Tibial nerve (tissue), 4 donors: ENCODE measurements around the gene SEMA3A. TPM values are rescaled to one million over a fixed set of nuclear protein-coding genes. Genes with fewer than 3 reads are reported as not detected.

Experiments
- DNase-seq, 2 donors: peaks; one replicate each; pipeline ENCODE4 v3.0.0-alpha.2; 2019; ENCODE audit warnings: low spot score in 2 of 2
- H3K27ac ChIP-seq, 4 donors: fragments of 200-600 bp; sonication (generic) in 3 of 4; one replicate each; pipeline ENCODE4 v1.5.1; 2017 to 2019; ENCODE audit warnings: mild to moderate bottlenecking in 1 of 4
- H3K27me3 ChIP-seq, 2 donors: fragments of 200-600 bp; sonication (generic) in 1 of 2; one replicate each; pipeline versions ENCODE4 v1.5.1 to v1.6.0; 2017 to 2019
- H3K36me3 ChIP-seq, 3 donors: fragments of 200-600 bp; sonication (generic); one replicate each; pipeline ENCODE4 v1.5.1; 2018 to 2019
- H3K4me1 ChIP-seq, 4 donors: fragments of 200-600 bp; sonication (generic) in 3 of 4; one replicate each; pipeline ENCODE4 v1.5.1; 2017 to 2019
- H3K4me3 ChIP-seq, 4 donors: fragments of 200-600 bp; sonication (generic) in 3 of 4; one replicate each; pipeline ENCODE4 v1.5.1; 2017 to 2019; ENCODE audit warnings: mild to moderate bottlenecking in 1 of 4, moderate library complexity in 1 of 4
- H3K9me3 ChIP-seq, 4 donors: fragments of 200-600 bp; sonication (generic) in 3 of 4; one replicate each; pipeline ENCODE4 v1.5.1; 2017 to 2019
- EP300 ChIP-seq, 2 donors: sonication (generic); formaldehyde crosslinking; IDR thresholded peaks; one replicate each; pipeline ENCODE4 v1.6.1; 2017; ENCODE audit warnings: antibody characterized with exemption in 2 of 2, mild to moderate bottlenecking in 1 of 2
- POLR2A ChIP-seq, 2 donors: fragments of 450-650 bp; IDR thresholded peaks; one replicate each; pipeline ENCODE4 v1.6.1; 2017; ENCODE audit warnings: antibody characterized with exemption in 2 of 2, mild to moderate bottlenecking in 2 of 2, moderate library complexity in 2 of 2
- WGBS, 2 donors: methylation state at CpG; one replicate each; pipeline ENCODE4 v1.1.5; 2018; 5-methylcytosine and 5-hydroxymethylcytosine counted together
- total RNA-seq, 4 donors: library from RNA; depleted of rRNA; stranded (reverse); fragments of >200 nt; gene quantifications; one replicate each; pipeline ENCODE4 v1.1.0, GENCODE V29; 2016
- TF ChIP-seq, protein P1 (sequence below), 5 experiments: fragments of 200-600 bp in 3 of 5; fragments of 450-650 bp in 2 of 5; sonication (generic) in 3 of 5; IDR thresholded peaks; one replicate each; pipeline ENCODE4 v1.5.1; 2016 to 2019; ENCODE audit warnings: antibody characterized with exemption in 5 of 5, mild to moderate bottlenecking in 3 of 5, moderate library complexity in 2 of 5

SEMA3A gene
- total RNA-seq, 4 donors from 2014 or later, result 2.9 to 9.3 (median 6.8) TPM

DNA sequence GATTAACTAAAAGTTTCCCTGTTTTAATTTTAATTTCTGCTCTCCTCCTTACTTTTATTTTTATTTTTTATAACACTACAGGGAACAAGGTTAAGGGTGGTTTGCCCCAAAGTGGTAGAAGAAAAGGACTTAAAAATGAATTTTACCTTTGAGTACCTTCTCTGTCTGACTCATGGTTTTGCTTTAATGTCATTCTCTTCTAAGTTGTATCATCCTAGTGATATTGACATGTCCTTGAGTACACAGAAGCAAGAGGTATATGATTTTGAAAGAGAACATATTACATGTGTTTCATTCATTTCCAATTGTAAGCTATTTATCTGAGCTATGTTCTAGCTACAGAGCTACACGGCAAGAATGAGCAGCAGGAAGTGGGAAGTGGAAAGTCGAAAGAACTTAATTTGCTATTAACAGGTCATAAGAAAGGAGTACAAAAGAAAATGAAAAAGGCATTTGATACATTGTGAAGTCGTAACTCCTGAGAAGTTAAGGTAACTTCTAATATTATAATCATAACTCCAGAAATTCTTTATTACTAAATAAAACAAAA lies 112.5 kb downstream of the SEMA3A start:
- no peak for DNase-seq
- no peaks in the 10 kb centered on the region for H3K36me3 ChIP-seq
- no peaks in the 10 kb centered on the region for H3K27me3 ChIP-seq
- TF ChIP-seq POLR2A (IDR thresholded peaks at IDR 0.05) (no peak), EP300 (IDR thresholded peaks at IDR 0.05) (no peak)
- TF ChIP-seq, protein P1, sequence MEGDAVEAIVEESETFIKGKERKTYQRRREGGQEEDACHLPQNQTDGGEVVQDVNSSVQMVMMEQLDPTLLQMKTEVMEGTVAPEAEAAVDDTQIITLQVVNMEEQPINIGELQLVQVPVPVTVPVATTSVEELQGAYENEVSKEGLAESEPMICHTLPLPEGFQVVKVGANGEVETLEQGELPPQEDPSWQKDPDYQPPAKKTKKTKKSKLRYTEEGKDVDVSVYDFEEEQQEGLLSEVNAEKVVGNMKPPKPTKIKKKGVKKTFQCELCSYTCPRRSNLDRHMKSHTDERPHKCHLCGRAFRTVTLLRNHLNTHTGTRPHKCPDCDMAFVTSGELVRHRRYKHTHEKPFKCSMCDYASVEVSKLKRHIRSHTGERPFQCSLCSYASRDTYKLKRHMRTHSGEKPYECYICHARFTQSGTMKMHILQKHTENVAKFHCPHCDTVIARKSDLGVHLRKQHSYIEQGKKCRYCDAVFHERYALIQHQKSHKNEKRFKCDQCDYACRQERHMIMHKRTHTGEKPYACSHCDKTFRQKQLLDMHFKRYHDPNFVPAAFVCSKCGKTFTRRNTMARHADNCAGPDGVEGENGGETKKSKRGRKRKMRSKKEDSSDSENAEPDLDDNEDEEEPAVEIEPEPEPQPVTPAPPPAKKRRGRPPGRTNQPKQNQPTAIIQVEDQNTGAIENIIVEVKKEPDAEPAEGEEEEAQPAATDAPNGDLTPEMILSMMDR (IDR thresholded peaks at IDR 0.05), result no peak
- no peaks in the 10 kb centered on the region for H3K9me3 ChIP-seq
- 60 to 67% methylated on average over 3 of the region's 3 CpGs for WGBS, 2 donors
- no peaks in the 10 kb centered on the region for H3K4me1 ChIP-seq
- H3K27ac ChIP-seq, result no peak overlapping the region
- H3K4me3 ChIP-seq, result no peak overlapping the region

DNA sequence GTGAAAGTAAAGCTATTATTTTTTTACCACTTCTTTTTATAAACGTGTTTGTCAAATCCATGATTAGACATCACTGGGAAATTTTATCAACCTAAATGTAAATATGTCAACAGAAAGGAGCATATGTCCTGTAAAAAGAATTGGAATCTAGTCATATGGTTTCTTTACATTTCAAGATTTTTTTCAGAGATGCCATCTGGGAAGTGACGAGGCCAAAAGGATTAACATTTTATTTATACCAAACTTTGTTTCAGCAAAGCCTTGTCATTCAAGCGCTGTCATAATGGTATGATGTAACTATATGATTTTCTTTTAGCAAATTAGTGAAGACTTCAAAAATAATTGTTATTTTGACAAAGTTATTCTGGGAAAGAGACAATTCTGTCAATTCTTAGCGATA lies 117.3 kb downstream of the SEMA3A start:
- H3K4me1 ChIP-seq, result no peaks in the 10 kb centered on the region
- WGBS, 2 donors, result 90 to 93% methylated on average over 4 of the region's 4 CpGs
- DNase-seq, result no peak
- H3K36me3 ChIP-seq, result no peaks in the 10 kb centered on the region
- TF ChIP-seq, protein P1 (IDR thresholded peaks at IDR 0.05), result no peak
- TF ChIP-seq POLR2A (IDR thresholded peaks at IDR 0.05) (no peak), EP300 (IDR thresholded peaks at IDR 0.05) (no peak)
- no peaks in the 10 kb centered on the region for H3K9me3 ChIP-seq
- no peak overlapping the region for H3K27ac ChIP-seq
- no peaks in the 10 kb centered on the region for H3K27me3 ChIP-seq
- no peak overlapping the region for H3K4me3 ChIP-seq

DNA sequence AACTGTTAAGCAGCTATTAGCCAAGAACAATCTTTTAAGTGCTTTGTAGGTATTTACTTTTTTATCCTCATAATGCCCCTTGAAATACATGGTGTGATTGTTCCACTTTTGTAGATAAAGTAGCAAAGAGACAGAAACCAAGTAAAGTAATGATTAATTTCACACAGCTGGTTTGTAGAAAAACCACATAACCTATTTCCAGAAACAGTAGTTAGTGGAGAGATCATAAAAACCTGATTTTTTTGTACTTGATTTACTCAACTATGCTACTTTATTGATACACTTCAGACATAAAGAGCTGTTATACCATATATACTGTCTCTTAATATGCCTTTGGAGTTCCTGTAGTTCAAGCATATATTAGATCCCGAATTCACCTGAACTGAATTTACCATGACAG lies 118.4 kb downstream of the SEMA3A start:
- H3K27ac ChIP-seq, result no peak overlapping the region
- H3K4me1 ChIP-seq, result no peaks in the 10 kb centered on the region
- no peaks in the 10 kb centered on the region for H3K9me3 ChIP-seq
- H3K36me3 ChIP-seq, result no peaks in the 10 kb centered on the region
- no peak for TF ChIP-seq EP300 (IDR thresholded peaks at IDR 0.05)
- TF ChIP-seq, protein P1 (IDR thresholded peaks at IDR 0.05), result no peak
- no peak for TF ChIP-seq POLR2A (IDR thresholded peaks at IDR 0.05)
- no peak overlapping the region for H3K4me3 ChIP-seq
- no peak for DNase-seq
- WGBS, 2 donors, result 92 to 96% methylated on average over 1 of the region's 1 CpG
- no peaks in the 10 kb centered on the region for H3K27me3 ChIP-seq

GRCh38 chr7:84073186-84073875 lies 121.3 kb downstream of the SEMA3A start:
- H3K4me3 ChIP-seq, result no peak overlapping the region
- DNase-seq, result no peak
- WGBS, 2 donors, result 26 to 38% methylated on average over 3 of the region's 3 CpGs
- no peaks in the 10 kb centered on the region for H3K4me1 ChIP-seq
- TF ChIP-seq EP300 (IDR thresholded peaks at IDR 0.05) (no peak), POLR2A (IDR thresholded peaks at IDR 0.05) (no peak)
- TF ChIP-seq, protein P1 (IDR thresholded peaks at IDR 0.05), result no peak
- no peaks in the 10 kb centered on the region for H3K27me3 ChIP-seq
- H3K36me3 ChIP-seq, result no peaks in the 10 kb centered on the region
- no peaks in the 10 kb centered on the region for H3K9me3 ChIP-seq
- H3K27ac ChIP-seq, result no peak overlapping the region

GRCh38 chr7:84070770-84071169 lies 123.8 kb downstream of the SEMA3A start:
- WGBS, 2 donors, result 74 to 88% methylated on average over 2 of the region's 2 CpGs
- TF ChIP-seq EP300 (IDR thresholded peaks at IDR 0.05), result no peak
- TF ChIP-seq, protein P1 (IDR thresholded peaks at IDR 0.05), result no peak
- TF ChIP-seq POLR2A (IDR thresholded peaks at IDR 0.05), result no peak
- H3K4me3 ChIP-seq, result no peak overlapping the region
- H3K4me1 ChIP-seq, result no peaks in the 10 kb centered on the region
- H3K36me3 ChIP-seq, result no peaks in the 10 kb centered on the region
- no peaks in the 10 kb centered on the region for H3K27me3 ChIP-seq
- H3K9me3 ChIP-seq, result no peaks in the 10 kb centered on the region
- no peak overlapping the region for H3K27ac ChIP-seq
- no peak for DNase-seq
